ENCODE data around the gene IL1R2. TPM values are rescaled to one million over a fixed set of nuclear protein-coding genes. Genes with fewer than 3 reads are reported as not detected.
"Not testable (repeated sequence)": the region's sequence is repeated elsewhere in the genome, so short reads cannot be mapped to it uniquely, and the experiment has no call there.

IL1R2 gene
- total RNA-seq, 1 donor from 2014 or later = 0.34 TPM

DNA sequence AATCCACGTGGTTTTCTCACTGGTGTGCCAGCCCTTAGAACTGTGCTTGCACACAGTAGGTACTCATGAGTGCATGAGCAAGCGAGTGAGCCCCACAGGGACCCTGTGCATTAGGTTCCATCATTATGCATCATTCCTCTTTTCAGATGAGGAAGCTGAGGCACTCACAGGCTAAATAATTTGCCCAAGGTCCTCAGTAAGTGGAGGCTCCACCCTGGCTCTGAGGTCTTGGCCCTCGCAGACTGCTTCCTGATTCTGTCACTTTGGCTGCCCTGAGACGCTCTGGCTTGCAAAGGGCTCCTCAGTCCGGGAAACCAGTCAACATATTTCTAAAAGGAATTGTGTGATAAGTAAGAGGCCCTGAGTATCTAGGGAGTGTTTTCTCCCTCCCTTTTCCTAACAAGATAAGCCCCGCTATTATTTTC lies 71.7 kb downstream of the IL1R2 start:
- DNase-seq = peak; percentile 22

DNA sequence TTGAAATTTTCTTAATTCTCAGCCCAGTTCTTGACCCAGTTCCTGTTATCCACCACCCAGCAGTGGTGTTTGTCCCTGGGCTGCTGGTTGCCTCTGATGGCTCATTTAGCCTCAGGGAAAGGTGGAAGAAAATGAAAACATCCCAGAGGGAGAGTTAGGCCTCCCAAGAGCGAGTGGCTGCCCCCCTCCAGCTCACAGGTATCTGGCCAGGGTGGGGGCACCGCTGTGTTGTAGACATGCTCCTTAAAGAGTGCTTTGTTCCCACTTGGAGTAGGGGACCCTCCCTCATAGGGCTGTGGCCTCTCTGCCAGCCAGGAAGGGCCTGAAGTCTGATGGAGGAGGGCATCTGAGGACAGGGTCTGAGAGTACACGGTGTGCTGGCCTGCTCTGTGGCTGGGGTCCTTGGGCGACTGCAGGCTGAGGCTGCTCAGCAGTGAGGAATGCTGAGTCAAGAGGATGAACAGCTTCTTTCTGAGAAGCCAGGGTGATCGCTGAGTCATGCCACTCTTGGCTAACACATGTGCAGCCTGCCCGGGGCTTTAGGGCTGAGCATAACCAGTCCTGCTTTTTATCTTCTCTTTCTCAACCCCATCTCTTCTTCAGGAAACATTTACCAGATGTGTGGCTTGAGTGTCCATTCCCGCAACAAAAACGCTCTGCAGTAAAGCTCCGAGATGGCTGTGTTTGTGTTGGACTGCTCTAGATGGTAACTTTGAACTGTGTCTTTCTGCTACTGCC lies 72.3 kb downstream of the IL1R2 start:
- peak; percentile 83 for DNase-seq

DNA sequence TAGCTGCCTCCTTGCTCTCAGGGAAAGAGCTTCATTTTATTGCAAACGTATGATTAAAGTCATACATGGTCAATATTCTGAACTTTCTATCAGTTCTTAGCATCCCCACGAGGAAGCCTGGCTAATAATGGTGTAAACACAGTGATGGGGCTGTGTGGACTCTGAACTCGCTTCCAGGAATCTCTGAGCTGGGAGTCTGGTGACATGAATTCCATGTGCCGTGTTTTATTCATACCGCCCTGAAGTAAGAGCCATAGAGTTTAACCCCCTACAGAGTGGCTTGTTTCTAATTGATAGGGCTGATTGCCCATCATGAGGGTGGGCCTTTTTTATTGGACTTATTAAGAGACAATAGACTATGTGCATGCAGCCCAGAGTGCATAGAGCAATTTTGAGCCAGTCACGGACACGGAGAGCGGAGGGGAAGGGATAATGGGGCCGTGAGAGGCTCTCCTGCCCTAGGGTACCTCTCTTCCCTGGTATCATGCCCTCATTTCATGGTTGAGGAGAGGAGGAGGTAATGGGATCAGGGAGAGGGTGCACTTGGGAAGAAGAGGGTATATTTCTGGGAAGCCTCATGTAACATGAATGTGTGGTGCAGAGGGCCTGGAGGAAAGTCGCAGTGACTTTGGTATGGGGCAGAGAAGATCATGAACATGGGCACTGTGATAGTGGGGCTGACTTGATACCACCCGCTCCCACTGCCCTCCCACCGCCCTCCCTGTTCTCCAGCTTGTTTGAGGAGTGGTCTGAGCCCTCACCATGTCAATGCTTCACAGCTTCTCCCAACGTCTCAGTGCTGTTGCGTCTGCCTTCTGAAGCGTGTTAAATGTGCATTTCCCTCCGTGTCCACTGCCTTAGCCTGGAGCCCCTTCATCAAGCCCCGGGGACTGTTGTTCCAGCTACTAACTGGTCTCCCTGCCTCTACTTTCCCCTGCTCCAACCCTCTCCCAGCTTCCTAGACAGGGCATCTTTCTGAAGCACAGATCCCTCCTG lies 73.2 kb downstream of the IL1R2 start:
- DNase-seq = peak; percentile 11

DNA sequence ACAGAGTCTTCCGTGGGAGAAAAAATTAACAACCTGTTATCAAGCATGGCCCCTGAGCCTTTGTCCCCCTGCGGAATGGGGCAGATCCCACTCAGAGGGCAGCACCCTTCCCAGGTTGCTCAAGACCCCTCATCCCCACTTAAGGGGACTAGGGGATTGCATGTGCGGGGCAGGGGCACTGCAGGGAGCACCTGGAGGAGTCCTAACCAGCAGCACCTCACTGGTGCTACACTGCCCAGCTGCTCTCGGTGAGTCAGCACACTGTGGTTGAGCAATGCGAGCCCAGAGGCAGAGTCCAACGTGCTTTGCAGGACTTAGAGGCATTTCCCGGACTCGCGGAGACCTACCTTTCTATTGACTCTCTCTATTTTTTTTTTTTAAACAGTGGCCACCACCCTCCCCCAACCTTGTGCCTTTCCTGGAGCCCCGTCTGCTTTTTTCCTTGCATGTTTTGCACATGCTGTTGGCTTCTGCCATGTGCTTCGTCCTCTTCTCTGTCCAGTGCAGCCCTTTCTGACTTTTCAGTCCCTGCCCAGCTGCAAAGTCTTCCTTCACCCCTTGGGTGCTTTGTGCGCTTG lies 74.0 kb downstream of the IL1R2 start:
- DNase-seq = no peak

DNA sequence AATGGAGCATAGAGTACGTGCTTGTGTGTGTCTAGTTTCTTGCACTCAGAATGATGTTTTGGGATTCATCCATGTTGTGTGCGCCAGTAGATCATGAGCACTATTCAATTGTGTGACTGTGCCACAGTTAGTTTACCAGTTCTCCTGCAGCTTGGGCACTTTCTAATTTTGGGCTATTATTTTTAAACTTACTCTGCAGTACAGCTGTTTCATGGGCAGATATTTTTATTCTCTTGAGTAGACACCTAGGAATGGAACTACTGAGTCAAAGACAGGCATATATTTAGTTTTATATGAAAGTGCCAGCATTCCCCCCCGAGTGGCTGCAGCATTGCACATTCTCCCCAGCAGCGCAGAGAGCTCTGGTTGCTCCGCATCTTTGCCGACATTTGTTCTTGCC lies 74.8 kb downstream of the IL1R2 start:
- no peak for DNase-seq

DNA sequence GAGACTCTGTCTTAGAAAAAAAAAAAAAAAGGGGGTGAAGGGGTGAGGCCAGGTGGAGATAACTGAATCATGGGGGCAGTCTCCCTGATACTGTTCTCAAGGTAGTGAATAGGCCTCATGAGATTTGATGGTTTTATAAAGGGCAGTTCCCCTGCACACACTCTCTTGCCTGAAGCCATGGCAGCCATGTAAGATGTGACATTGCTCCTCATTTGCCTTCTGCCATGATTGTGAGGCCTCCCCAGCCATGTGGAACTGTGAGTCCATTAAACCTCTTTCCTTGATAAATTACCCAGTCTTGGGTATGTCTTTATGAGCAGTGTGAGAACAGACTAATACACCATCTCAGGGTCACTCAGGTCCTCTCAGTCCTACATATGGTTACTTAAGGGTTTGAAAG lies 76.4 kb downstream of the IL1R2 start:
- not testable (repeated sequence) for DNase-seq

DNA sequence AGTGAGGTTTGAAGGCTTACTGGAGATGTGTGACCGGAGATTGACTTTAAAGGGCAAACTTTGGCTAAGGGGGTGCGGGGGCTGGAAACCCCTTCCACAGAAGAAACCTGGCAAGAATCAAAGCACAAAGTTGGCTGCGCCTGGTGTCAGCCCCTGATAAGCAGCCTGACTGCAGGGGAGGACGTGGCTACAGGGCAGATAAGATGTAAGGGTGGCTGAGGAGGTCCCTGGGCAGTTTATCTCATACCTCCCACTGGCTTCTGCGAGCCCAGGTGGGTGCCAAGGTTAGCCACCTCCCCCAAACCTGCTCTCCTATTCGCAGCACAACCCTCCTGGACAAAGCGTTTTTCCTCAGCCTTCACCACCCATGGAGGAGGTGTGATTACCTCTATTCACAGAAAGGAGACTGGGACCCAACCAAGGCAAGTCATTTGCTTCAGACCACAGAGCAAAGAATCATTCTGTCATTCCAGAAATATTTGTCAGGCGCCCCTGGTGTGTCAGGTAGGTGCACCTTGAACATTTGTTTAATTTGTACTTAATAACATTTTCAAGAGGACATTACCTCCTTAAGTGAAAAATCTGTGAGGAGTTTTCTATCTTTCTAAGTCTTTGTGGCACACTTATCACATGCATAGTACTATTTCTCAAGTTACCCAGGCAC lies 77.7 kb downstream of the IL1R2 start:
- no peak for DNase-seq

DNA sequence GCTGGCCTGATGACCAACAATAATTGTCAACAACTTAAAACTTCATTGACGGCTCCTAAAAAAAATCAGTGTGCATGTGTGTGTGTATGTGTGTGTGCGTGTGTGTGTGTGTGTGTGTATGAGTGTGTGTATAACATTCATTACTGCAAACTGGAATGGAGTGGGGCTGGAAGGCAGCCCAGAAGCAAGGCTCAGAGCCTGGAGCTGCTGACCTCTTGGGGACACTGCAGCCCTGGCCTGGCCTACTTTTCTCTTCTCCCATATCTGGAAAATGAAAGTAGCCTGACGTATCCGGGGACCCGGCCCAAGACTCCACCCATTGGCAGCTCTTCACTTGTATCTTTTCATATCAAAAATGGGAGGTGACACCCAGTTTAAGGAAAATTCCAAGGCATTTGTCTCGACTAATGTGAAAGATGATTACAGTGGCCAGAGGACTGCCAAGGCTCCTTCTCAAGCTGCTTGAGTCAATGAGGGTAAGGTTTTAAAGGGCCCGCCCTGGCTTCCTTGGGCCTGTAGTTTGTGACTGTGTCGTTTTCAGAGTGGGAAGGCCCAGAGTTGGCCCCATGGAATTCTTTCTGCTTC lies 78.4 kb downstream of the IL1R2 start:
- DNase-seq = no peak

DNA sequence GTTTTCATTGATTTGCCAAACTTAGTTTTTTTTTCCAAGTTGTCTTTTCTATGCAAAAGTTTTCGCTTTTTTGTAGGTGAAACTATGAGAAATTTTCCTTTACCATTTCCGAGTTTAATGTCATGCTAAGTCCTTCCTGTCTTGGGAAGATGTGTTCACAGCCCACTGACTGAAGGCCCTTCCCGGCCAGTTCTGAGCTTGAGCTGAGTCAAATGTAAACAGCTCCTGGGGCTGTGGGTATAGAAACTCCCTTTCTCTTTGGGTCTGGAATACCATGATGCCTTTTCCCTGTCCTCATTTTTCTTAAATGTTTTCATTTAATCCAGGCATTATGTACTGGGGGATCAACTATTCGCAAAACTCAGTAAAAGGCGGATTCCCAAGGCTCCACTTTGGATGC lies 81.0 kb downstream of the IL1R2 start:
- DNase-seq = no peak

DNA sequence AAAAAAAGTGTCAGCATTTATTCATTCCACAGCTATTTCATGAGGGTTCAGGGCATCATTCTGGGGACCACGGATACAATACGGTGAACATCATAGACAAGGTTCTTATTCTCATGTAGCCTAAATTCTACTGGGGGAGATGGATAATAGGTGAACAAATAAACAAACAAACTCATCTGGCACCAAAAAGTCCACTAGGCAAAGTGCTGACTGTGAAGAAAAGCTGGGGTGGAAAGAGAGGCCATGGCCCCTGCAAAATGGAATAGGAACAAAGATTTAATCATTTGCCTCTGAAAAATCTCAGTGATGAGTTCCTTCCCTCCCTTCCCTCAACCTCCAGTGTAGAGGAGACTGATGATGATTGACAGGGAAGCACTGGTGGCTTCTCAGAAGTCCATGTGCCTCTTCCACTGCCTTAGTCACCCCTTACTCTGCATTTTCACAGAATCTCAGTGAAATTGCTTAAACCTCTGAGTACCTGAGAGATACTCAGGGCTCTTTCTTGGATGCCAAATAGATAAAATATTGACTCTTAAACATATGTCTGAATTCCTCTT lies 81.5 kb downstream of the IL1R2 start:
- DNase-seq = no peak

DNA sequence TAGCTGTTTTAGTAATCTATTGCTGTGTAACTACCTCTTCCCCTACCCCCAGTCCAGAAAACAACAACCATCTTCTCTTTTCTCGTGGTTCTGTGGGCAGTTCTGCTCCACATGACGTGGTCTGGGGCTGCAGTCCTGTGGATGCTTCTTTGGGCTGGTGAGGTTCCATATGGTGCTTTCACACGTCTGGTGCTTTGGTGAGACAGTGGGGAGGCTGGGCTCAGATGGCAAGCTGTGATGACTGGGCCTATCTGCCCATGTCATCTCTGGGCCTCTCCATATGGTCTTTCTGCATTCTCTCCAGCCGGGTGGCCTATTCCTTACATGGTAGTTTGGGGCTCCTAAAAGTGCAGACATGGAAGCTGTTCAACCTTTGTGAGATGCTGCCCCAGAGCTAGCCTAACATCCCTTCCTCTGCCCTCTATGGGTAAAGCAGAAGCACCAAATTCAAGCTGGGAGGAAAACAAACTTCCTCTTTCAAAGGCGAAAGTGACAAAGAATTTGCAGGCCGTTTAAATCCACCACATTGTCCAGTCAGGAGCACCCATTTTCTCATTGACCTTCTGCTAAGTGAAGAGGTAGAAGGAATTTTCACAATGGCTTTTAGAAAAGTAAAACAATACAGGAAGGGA lies 82.5 kb downstream of the IL1R2 start:
- no peak for DNase-seq

DNA sequence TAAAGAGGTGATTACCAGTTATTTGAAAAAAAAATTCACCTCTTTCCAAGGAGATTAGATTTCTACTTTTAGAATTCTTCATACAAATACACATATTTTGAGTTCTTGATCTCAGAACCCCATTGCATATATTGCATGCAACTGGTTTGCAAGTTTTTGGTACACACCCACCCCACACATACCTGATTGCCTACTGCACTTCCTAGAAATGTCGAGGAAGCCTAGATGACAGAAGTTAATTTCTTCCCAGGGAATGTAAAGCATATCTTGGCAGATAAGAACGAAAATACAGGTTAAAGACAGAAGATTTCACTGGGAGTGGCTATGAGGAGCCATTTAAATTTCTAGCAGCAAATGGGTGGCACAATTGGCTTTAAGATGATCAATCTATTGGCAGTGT lies 83.7 kb downstream of the IL1R2 start:
- no peak for DNase-seq

DNA sequence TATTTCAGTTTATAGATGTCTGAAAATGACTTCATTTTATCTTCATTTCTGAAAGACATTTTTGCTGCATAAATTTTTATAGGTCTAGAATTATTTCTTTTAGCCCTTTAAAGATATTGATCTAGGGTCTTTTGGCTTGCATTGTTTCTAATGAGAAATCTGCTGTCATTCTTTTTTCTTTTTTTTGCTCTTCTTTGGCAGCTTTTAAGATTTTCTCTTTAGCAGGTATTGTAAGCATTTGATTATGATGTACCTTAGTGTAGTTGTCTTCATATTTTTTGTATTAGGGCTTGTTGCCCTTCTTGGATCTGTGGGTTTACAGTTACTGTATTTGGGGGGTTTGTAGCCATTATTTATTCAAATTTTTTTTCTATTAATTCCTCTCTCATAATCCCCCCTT lies 84.8 kb downstream of the IL1R2 start:
- DNase-seq = no peak

Other genes with a start within 250 kb of the IL1R2 start
- 24.2 and 24.7 TPM in 2 replicates for gene IL1R1, start 150.8 kb downstream of the IL1R2 start, total RNA-seq
- 0.09 and 0.34 TPM in 2 replicates for gene IL1RL2, start 195.1 kb downstream of the IL1R2 start, total RNA-seq